Coronary artery (tissue), 2 donors: ENCODE measurements around the gene KDM8.

ENCODE experiments used
- DNase-seq: peaks from one replicate; pipeline ENCODE4 v3.0.0-alpha.2; 2017; ENCODE audit warnings: low spot score
- H3K27ac ChIP-seq, 2 donors: fragments of 200-600 bp; sonication (generic); one replicate each; pipeline ENCODE4 v1.5.1; 2016 to 2019
- H3K4me3 ChIP-seq: fragments of 200-600 bp; sonication (generic); 2 replicates; pipeline ENCODE4 v1.5.1; 2016; ENCODE audit warnings: mild to moderate bottlenecking, moderate library complexity
- CTCF ChIP-seq: fragments of 200-600 bp; sonication (generic); IDR thresholded peaks from one replicate; pipeline ENCODE4 v1.5.1; 2019; ENCODE audit warnings: antibody characterized with exemption

Gene KDM8

GRCh38 chr16:27270349-27270748 lies 67.0 kb downstream of the KDM8 start:
- DNase-seq, result no peak
- no peak for TF ChIP-seq CTCF

More at GRCh38 chr16:27270349-27270748, 67.0 kb downstream of the KDM8 start:
- no peak overlapping the region for H3K27ac ChIP-seq
- H3K4me3 ChIP-seq, result no peak overlapping the region
